Stimulated activated CD4-positive, alpha-beta T cell treated with anti-CD3 and anti-CD28 coated beads, TNF-alpha, amount 100 ng/mL, for 24 hours (primary cell): Measurements from ENCODE around the gene ANKS6.

ENCODE experiments used
- DNase-seq, 3 experiments: peaks; one replicate each; pipeline ENCODE4 v3.0.0-alpha.2; 2020; ENCODE audit warnings: low read depth in 3 of 3

ANKS6 gene

DNA sequence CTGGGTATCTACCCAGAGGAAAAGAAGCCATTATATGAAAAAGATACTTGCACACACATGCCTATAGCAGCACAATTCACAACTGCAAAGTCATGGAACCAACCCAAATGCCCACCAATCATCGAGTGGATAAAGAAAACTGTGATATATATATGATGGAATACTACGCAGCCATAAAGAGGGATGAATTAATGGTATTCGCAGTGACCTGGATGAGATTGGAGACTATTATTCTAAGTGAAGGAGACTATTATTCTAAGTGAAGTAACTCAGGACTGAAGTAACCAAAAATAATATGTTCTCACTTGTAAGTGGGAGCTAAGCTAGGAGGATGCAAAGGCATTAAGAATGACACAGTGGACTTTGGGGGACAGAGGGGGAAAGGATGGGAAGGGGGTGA, 57.6 kb downstream of the ANKS6 start:
- no peak for DNase-seq

GRCh38 chr9:98736226-98736625, 60.1 kb downstream of the ANKS6 start:
- DNase-seq, result no peak

- DNase-seq, result no peak
These were observed 63.6 kb downstream of the ANKS6 start for GRCh38 chr9:98732801-98733200.

- no peak for DNase-seq
These were observed 64.3 kb downstream of the ANKS6 start for GRCh38 chr9:98732091-98732490.

- DNase-seq, result no peak
These were observed 65.5 kb downstream of the ANKS6 start for GRCh38 chr9:98730871-98731270.

DNA sequence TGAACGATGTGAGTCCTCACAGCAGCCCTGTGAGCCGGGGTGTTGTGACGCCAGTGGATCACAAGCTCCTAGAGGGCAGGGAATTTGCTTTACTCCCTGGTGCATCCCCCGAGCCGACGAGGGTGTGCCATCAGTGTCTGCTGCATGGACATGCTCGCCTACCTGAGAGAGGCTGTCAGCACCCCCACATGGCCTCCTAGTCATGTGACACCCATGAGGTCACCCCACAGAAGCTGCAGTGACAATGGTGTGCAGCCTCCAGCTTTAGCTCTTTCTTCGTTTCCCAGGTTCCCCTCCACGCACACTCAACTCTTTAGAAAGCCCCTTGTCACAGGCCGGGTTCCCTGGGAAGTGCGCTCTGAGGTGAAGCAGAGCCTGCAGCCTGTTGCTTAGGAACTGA, 67.9 kb downstream of the ANKS6 start:
- DNase-seq, result no peak

DNA sequence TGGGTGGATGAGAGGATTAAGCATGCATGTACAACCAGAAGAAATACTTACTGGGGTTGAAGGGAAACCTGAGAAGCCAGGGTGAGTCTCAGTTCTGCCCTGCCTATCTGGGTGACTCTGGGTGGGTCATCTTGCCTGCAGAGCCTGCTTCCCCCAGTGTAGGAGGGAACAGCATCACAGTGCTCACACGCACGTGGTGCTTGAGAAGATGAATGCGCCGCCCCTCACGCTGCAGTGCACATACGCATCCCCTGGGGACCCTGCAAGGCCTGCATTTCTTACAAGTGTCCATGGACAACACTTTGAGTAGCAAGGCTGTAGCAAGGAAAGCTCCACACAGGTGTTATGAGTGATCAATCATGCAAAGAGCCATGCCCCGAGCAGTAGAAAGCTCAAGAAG, 68.9 kb downstream of the ANKS6 start:
- DNase-seq, result no peak

- DNase-seq, result no peak
These were observed 69.6 kb downstream of the ANKS6 start for GRCh38 chr9:98726735-98727134.

- no peak for DNase-seq
These were observed 71.4 kb downstream of the ANKS6 start for GRCh38 chr9:98724810-98725530.

- DNase-seq, result no peak
These were observed 74.7 kb downstream of the ANKS6 start for GRCh38 chr9:98721643-98722042.

DNA sequence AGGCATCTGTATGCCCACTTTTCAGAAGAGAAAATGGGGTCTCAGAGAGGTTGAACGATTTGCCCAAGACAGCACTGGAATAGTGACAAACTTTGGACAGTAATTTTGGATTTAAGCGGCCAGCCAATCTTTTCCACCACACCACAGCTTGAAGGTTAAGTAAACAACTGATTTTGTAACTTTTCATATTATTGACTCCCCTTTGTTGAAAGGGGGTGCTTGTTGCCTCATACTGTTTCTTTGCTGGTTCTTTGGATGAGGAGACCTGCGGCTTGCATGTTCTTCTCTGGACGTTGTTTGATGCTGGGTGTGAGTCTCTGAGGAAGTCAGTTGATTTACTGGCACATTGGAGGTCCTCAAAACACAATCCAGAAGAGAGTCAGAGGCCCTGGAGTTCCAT, 76.0 kb downstream of the ANKS6 start:
- no peak for DNase-seq

DNA sequence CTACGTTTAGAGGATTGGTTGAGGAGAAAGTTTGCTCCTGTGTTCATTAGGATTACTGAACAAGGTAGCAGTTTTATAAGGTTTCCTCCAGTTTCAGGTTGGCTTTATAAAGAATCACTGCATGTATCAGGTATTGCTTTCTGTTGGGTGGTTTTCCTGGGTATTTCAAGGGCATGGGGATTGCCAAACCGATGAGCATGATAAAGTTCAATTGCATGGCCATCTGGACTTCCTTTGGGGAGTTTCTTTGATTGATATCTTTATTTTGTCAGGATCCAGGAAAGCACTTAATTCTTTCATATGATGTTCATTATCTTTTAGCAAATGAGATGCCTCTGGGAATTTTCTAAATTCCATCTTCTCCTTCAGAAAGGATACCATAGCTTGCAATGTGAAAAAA, 77.3 kb downstream of the ANKS6 start:
- DNase-seq, result no peak

DNA sequence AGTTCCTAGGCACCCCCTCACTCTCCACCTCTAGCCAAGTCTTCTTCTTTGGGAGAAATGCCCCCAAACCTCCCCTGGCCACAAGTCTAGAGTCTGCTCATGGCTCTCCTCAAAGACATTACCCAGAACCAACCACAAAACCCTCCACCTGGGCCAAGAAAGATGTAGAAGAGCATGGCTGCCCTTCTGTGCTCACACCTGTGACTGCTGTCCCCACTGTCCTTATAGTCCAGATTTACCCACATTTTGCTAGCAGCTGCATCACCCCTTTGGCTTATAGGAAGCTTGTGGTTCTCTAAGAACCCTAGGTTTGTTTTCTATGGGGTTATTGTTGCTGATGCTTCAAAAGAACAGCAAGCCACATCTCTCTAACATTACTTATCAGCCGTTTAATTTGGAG, 81.5 kb downstream of the ANKS6 start:
- no peak for DNase-seq

GRCh38 chr9:98712987-98713386, 83.4 kb downstream of the ANKS6 start:
- DNase-seq, result no peak

- no peak for DNase-seq
These were observed 86.1 kb downstream of the ANKS6 start for GRCh38 chr9:98709968-98710965.

DNA sequence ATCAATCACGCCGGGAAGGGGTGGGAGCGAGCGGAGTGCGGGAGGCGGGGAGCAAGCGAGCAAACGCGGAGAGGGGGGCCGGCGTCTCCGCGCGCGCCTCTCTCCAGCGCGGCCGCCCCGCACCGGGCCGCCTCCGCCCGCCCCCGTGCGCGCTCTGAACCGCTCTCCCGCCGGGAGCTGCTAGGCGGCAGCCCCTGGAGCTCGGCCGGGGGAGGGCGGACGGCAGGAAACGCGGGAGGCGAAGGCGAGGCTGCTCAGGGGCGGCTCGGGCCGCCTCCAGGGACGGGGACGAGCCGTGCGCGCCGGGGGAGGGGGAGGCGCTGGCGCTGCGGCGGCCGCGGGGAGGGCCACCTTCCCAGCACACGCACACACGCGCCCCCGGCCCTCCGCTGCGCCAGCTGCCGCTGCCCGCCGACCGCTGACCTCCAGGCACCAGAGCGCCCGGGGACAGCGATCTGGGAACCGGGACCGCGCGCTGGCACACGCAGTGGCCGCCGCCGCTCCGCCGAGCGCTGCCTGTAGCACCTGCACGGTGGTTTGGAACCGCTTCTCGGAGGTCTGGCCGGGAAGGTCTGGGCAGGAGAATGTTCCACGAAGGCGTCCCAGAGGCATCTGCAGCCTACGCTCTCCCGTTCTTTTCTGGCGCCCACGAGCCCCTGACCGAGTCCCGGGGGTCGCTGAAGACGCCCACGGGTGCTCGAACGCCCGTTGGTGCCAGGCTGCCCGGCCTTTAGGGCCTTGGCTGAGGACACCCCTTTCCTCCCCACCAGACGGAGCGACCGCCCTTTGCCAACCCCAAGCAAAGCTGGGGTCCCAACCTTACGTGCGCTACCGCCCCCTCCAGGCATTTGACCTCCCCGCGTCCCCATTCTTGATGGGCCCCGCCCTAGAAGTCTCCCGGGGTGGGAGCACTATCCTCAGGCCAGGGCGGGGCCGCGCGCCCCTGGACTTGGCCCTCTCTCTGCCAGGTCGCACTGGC, 87.1 kb downstream of the ANKS6 start, which contains the start of gene GABBR2:
GABBR2 (minus strand) TSS at position 3 of the 979 bp plus-strand sequence. CDS start 198 bp downstream, outside the sequence.
- no peak for DNase-seq

GRCh38 chr9:98708103-98708932, 88.0 kb downstream of the ANKS6 start:
- DNase-seq, result no peak

- DNase-seq, result peak in 1 of 3 experiments; percentile 26
These were observed 88.9 kb downstream of the ANKS6 start for GRCh38 chr9:98707166-98708102.

DNA sequence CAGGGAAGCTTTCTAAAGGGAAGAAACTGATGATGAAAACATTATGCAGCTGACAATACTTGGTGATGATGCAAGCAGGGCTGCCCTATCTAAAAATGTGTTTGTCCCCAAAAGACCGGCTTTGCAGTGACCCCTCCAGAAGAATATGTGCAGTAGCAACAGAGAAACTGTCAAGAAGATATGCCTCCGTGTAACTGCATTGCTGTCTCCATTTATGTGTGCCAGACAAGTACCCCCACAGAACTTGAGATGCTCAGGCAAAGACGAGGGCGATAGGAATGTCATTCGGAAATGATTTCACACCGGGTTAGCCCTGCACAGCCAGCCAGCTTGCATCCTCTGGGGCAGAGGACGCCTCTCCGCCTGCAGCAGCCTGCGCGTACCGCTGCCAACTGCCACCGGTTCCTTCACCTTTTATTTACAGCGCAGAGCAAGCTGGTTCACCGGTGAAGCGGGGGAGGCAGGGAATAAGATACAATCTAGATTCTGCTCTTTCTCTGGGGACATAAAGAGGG, 89.6 kb downstream of the ANKS6 start:
- no peak for DNase-seq
